Effector memory CD8-positive, alpha-beta T cell (primary cell): ENCODE measurements around the gene YIPF5.

Experiments
- ATAC-seq: fragments of 150-1000 bp; cut with Tn5 transposase; replicated peaks from 2 replicates; pipeline ENCODE4 v1.10.0; 2021; ENCODE audit warnings: mild to moderate bottlenecking, moderate library complexity
- DNase-seq, 3 experiments: peaks; one replicate each; pipeline ENCODE4 v3.0.0; 2021
- H3K27ac Mint-ChIP-seq, 2 donors: one replicate each; pipeline ENCODE4 v1.8.0; 2022; ENCODE audit warnings: mild to moderate bottlenecking in 2 of 2, mixed read lengths in 2 of 2, moderate library complexity in 2 of 2
- H3K27me3 Mint-ChIP-seq, 2 donors: one replicate each; pipeline ENCODE4 v1.8.0; 2022; ENCODE audit warnings: mixed read lengths in 2 of 2
- H3K36me3 Mint-ChIP-seq: one replicate; pipeline ENCODE4 v1.8.0; 2022; ENCODE audit warnings: mild to moderate bottlenecking, moderate library complexity, mixed read lengths; ENCODE audit not compliant: insufficient read depth
- H3K4me1 Mint-ChIP-seq, 2 donors: one replicate each; pipeline ENCODE4 v1.8.0; 2022; ENCODE audit warnings: low read depth in 2 of 2, mixed read lengths in 2 of 2
- H3K4me3 Mint-ChIP-seq, 2 donors: one replicate each; pipeline ENCODE4 v1.8.0; 2022; ENCODE audit warnings: mild to moderate bottlenecking in 2 of 2, mixed read lengths in 2 of 2, moderate library complexity in 2 of 2
- H3K9me3 Mint-ChIP-seq, 2 donors: one replicate each; pipeline ENCODE4 v1.8.0; 2022; ENCODE audit warnings: mixed read lengths in 2 of 2
- total RNA-seq, 9 experiments: gene quantifications; one replicate each; lab custom pipeline; 2026; lab: John Stamatoyannopoulos, UW

Gene YIPF5
- total RNA-seq, result 37.9 to 121 (median 64.5) reads per million in 9 experiments

GRCh38 chr5:144170276-144171024 is at the start of gene YIPF5, which contains the start of gene KCTD16:
YIPF5 (minus strand) TSS chr5:144170659; CDS start chr5:144169955, 704 bp downstream.
KCTD16 (plus strand) TSS chr5:144170873.
- Mint-ChIP-seq H3K27me3 (peaks cover 0 to 6% of the 10 kb centered on the region in 2 donors), H3K9me3 (no peaks in the 10 kb centered on the region), H3K4me3 (peak within 1 kb of the TSS; percentile 92 to 94), H3K4me1 (peaks cover 14 to 31% of the 10 kb centered on the region in 2 donors), H3K27ac (peak within 1 kb of the TSS; percentile 96 to 97), H3K36me3 (peaks cover 25% of the 10 kb centered on the region)
- peak; percentile 94 for ATAC-seq
- peak; percentile 95 to 97 (median 96) for DNase-seq

DNA sequence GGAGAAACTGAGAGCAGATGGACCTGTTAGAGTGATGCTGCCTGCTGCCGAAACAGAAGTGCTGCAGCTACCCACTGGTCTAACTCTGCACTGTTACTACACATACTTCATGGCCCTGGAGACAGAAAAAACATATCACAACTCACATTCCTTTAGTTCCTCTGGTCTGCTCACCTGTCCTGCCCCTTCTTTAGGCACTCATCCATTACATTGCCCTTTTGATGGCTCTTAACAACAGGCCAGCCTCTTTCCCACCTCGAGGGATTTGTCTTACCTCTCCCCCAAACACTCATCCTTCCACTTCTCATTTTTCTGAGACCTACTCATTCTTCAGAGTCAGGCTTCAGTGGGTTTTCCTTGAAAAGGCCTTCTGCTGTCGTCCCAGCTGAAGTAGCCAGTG is 49.4 kb upstream of the YIPF5 start:
- Mint-ChIP-seq H3K27ac (no peak overlapping the region), H3K4me1 (no peaks in the 10 kb centered on the region), H3K36me3 (no peaks in the 10 kb centered on the region), H3K9me3 (no peaks in the 10 kb centered on the region), H3K4me3 (no peak overlapping the region), H3K27me3 (peaks cover 26 to 38% of the 10 kb centered on the region in 2 donors)
- DNase-seq (no peak), ATAC-seq (no peak)

DNA sequence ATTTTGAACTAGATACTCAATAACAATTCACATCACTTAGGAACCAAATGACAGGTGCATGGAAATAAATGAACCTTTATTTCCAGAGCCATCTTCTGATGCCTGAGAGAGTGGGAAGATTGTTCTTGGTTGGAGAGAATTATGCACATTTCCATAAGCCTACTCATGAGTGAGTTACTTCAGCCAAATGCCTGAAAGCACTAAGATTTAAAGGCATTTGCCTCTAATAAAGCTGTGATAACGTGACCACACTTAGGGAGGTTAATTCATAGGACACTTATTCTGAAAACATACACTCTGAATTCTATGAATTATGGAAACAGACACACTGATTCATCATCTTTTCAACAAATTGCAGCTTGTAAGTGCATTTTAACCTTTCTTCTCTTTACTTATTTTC is 40.2 kb upstream of the YIPF5 start:
- Mint-ChIP-seq H3K9me3 (no peaks in the 10 kb centered on the region), H3K27me3 (peaks cover 58 to 62% of the 10 kb centered on the region in 2 donors), H3K4me3 (no peak overlapping the region), H3K36me3 (no peaks in the 10 kb centered on the region), H3K27ac (no peak overlapping the region), H3K4me1 (peaks cover 0 to under 1% of the 10 kb centered on the region in 2 donors)
- ATAC-seq (no peak), DNase-seq (no peak)

- H3K27ac Mint-ChIP-seq, result no peak overlapping the region
- H3K4me1 Mint-ChIP-seq, result peaks cover 0 to 3% of the 10 kb centered on the region in 2 donors
- ATAC-seq, result no peak
- no peaks in the 10 kb centered on the region for H3K9me3 Mint-ChIP-seq
- no peak for DNase-seq
- no peak overlapping the region for H3K4me3 Mint-ChIP-seq
- no peaks in the 10 kb centered on the region for H3K36me3 Mint-ChIP-seq
- H3K27me3 Mint-ChIP-seq, result peaks cover 62 to 66% of the 10 kb centered on the region in 2 donors
Observed at GRCh38 chr5:144209361-144209760, 38.9 kb upstream of the YIPF5 start.

DNA sequence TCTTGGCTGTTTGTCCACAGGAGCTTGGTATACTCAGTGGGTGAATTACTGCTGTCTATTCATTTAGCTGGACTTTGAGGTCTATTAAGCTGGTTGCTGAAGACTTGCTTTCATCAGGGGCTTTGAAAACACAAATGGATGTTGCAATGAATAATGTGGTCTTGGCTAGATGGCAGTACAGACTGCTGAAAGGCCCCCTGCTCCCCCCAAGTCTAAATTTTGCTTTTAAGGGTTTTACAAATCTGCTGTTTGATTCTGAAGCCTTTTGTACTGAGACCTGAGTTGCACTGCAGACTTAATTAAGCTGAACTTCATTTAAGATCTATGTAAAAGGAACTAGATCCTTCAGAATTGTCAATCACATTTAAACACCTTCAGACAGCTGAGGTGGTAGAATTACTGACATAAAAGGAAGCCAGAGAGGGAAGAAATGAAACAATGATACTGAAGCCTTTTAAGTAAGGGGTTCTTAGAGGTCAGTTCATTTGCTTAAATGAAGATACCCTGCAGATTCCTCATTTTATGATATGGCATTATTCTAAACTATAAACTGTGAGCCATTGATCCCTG is 37.5 kb upstream of the YIPF5 start:
- H3K9me3 Mint-ChIP-seq, result no peaks in the 10 kb centered on the region
- peaks cover 66% of the 10 kb centered on the region in 2 donors for H3K27me3 Mint-ChIP-seq
- H3K36me3 Mint-ChIP-seq, result no peaks in the 10 kb centered on the region

DNA sequence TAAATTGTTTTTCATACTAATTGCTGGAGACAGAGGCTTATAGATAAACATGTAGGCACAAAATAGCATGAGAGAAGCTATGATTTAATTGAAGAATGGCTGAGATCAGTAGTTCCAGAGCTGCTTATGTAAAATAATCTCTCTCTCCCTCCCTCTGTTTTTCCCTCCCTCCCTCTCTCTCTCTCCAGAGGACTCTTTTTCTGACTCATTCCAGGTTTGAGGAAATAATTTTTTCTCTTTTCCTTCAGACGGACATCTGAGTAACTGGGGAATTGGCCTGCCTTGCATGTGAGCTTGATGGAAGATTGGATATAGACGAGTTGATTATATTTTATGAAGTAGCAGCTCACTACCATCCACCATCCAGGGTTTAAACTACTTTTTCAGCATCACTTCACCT is 35.7 kb upstream of the YIPF5 start:
- no peaks in the 10 kb centered on the region for H3K9me3 Mint-ChIP-seq
- H3K36me3 Mint-ChIP-seq, result no peaks in the 10 kb centered on the region
- H3K4me1 Mint-ChIP-seq, result peaks cover 0 to 3% of the 10 kb centered on the region in 2 donors
- ATAC-seq, result no peak
- no peak overlapping the region for H3K4me3 Mint-ChIP-seq
- no peak overlapping the region for H3K27ac Mint-ChIP-seq
- H3K27me3 Mint-ChIP-seq, result peaks cover 75 to 76% of the 10 kb centered on the region in 2 donors
- DNase-seq, result no peak

More for the DNA sequence above, 37.5 kb upstream of the YIPF5 start:
- Mint-ChIP-seq H3K4me1 (peaks cover 0 to 3% of the 10 kb centered on the region in 2 donors), H3K27ac (no peak overlapping the region), H3K4me3 (no peak overlapping the region)
- ATAC-seq (no peak), DNase-seq (no peak)

GRCh38 chr5:144205141-144205551 is 34.7 kb upstream of the YIPF5 start:
- no peaks in the 10 kb centered on the region for H3K36me3 Mint-ChIP-seq
- H3K9me3 Mint-ChIP-seq, result no peaks in the 10 kb centered on the region
- no peak for DNase-seq
- peaks cover 0 to 3% of the 10 kb centered on the region in 2 donors for H3K4me1 Mint-ChIP-seq
- no peak overlapping the region for H3K27ac Mint-ChIP-seq
- ATAC-seq, result no peak
- H3K4me3 Mint-ChIP-seq, result no peak overlapping the region
- peaks cover 85% of the 10 kb centered on the region in 2 donors for H3K27me3 Mint-ChIP-seq

GRCh38 chr5:144203750-144204596 is 33.5 kb upstream of the YIPF5 start:
- Mint-ChIP-seq H3K27me3 (peaks cover 89 to 90% of the 10 kb centered on the region in 2 donors), H3K4me3 (no peak overlapping the region), H3K27ac (no peak overlapping the region), H3K4me1 (peaks cover 0 to 3% of the 10 kb centered on the region in 2 donors), H3K36me3 (no peaks in the 10 kb centered on the region), H3K9me3 (no peaks in the 10 kb centered on the region)
- DNase-seq (peak; percentile 32 to 42 (median 33)), ATAC-seq (peak; percentile 63)

- Mint-ChIP-seq H3K4me1 (peaks cover 0 to 3% of the 10 kb centered on the region in 2 donors), H3K27me3 (peaks cover 87 to 91% of the 10 kb centered on the region in 2 donors), H3K27ac (no peak overlapping the region), H3K4me3 (no peak overlapping the region), H3K36me3 (no peaks in the 10 kb centered on the region), H3K9me3 (no peaks in the 10 kb centered on the region)
- ATAC-seq (no peak), DNase-seq (no peak)
Observed at GRCh38 chr5:144202726-144203125, 32.3 kb upstream of the YIPF5 start.

DNA sequence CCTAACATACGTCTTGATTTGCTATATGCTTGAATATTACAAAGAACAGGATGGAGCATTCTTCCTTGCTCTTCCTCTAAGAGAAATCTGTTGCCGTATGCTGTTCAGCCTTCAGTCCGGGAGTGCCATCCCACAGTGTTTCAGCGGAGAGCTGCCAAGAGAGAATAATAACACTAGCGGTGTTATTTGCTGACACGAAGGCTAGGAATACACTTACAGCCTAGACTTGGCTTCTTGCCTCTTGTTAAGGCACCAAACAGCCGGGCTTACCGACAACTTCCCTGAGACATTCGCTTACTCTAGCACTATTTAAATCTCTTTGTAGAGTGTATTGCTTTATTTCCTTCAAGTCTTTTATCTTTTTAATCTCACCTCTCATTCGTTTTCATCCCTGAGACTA is 31.6 kb upstream of the YIPF5 start:
- Mint-ChIP-seq H3K27me3 (peaks cover 80 to 85% of the 10 kb centered on the region in 2 donors), H3K4me1 (peaks cover 0 to 3% of the 10 kb centered on the region in 2 donors), H3K4me3 (no peak overlapping the region), H3K27ac (no peak overlapping the region), H3K9me3 (no peaks in the 10 kb centered on the region), H3K36me3 (no peaks in the 10 kb centered on the region)
- DNase-seq (no peak), ATAC-seq (no peak)

- no peak overlapping the region for H3K27ac Mint-ChIP-seq
- DNase-seq, result no peak
Observed at GRCh38 chr5:144201588-144201987, 31.1 kb upstream of the YIPF5 start.

GRCh38 chr5:144198386-144198785 is 27.9 kb upstream of the YIPF5 start:
- H3K4me3 Mint-ChIP-seq, result no peak overlapping the region
- H3K27ac Mint-ChIP-seq, result no peak overlapping the region
- no peaks in the 10 kb centered on the region for H3K9me3 Mint-ChIP-seq
- no peak for DNase-seq
- ATAC-seq, result no peak
- H3K4me1 Mint-ChIP-seq, result no peaks in the 10 kb centered on the region
- peaks cover 43 to 49% of the 10 kb centered on the region in 2 donors for H3K27me3 Mint-ChIP-seq
- H3K36me3 Mint-ChIP-seq, result no peaks in the 10 kb centered on the region

More at GRCh38 chr5:144201588-144201987, 31.1 kb upstream of the YIPF5 start:
- H3K4me3 Mint-ChIP-seq, result no peak overlapping the region
- no peaks in the 10 kb centered on the region for H3K9me3 Mint-ChIP-seq
- peaks cover 0 to 3% of the 10 kb centered on the region in 2 donors for H3K4me1 Mint-ChIP-seq
- H3K27me3 Mint-ChIP-seq, result peaks cover 75 to 80% of the 10 kb centered on the region in 2 donors
- no peaks in the 10 kb centered on the region for H3K36me3 Mint-ChIP-seq
- ATAC-seq, result no peak

DNA sequence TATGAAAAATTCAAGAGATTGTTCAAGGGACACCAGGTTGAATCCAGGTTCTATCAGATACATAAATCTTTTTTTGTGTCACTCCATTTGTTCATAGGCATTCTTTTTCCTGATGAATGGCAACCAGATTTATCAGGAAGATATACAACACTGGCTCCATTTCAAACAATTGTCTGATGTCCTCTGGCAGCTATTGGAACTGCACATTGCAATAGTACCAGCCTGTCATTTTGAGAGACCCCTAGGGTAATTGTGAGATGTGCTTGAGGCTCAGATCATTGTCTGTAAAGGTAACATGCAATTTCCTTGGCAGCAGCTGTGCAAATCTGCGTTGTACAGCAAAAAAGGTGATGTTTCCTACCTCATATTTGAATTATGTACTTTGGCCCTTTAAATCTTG is 26.2 kb upstream of the YIPF5 start:
- no peaks in the 10 kb centered on the region for H3K9me3 Mint-ChIP-seq
- H3K27me3 Mint-ChIP-seq, result peaks cover 30 to 34% of the 10 kb centered on the region in 2 donors
- ATAC-seq (no peak), DNase-seq (no peak)
- no peak overlapping the region for H3K4me3 Mint-ChIP-seq
- no peaks in the 10 kb centered on the region for H3K36me3 Mint-ChIP-seq
- no peak overlapping the region for H3K27ac Mint-ChIP-seq
- H3K4me1 Mint-ChIP-seq, result peaks cover 0 to under 1% of the 10 kb centered on the region in 2 donors
